ENCODE results near the gene PARD3. TPM values are rescaled to one million over a fixed set of nuclear protein-coding genes. Genes with fewer than 3 reads are reported as not detected.

PARD3 gene
- total RNA-seq, 4 donors from 2014 or later, result 39.2 to 124 (median 48.0) TPM

DNA sequence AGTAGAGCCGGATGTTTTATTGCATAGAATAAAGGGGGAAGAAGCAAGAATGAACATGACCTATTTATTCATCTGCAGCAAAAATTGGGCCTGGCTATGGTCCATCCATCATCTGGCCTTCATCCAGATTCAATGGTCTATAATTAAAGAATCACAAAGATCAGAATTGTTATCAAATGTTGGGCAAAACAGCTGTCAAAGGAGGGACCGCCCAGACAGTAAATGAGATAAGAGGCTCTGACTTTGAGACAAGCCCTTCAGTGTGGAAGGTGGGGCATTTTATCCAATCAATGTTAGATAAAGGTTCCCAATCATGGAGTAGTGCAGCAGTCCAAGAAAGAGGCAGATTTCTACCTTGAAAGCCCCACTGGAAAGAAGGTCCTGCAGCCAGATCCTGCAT, 153.5 kb downstream of the PARD3 start:
- H3K36me3 ChIP-seq, result no peaks in the 10 kb centered on the region
- TF ChIP-seq POLR2A (IDR thresholded peaks at IDR 0.05), result no peak
- TF ChIP-seq, protein P1, sequence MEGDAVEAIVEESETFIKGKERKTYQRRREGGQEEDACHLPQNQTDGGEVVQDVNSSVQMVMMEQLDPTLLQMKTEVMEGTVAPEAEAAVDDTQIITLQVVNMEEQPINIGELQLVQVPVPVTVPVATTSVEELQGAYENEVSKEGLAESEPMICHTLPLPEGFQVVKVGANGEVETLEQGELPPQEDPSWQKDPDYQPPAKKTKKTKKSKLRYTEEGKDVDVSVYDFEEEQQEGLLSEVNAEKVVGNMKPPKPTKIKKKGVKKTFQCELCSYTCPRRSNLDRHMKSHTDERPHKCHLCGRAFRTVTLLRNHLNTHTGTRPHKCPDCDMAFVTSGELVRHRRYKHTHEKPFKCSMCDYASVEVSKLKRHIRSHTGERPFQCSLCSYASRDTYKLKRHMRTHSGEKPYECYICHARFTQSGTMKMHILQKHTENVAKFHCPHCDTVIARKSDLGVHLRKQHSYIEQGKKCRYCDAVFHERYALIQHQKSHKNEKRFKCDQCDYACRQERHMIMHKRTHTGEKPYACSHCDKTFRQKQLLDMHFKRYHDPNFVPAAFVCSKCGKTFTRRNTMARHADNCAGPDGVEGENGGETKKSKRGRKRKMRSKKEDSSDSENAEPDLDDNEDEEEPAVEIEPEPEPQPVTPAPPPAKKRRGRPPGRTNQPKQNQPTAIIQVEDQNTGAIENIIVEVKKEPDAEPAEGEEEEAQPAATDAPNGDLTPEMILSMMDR (IDR thresholded peaks at IDR 0.05), result no peak
- DNase-seq, result peak in 1 of 3 donors; percentile 50
- H3K9me3 ChIP-seq, result no peaks in the 10 kb centered on the region
- H3K27me3 ChIP-seq, result no peaks in the 10 kb centered on the region
- H3K27ac ChIP-seq, result no peak overlapping the region
- H3K4me3 ChIP-seq, result no peak overlapping the region
- peaks cover 0 to 18% (median 2%) of the 10 kb centered on the region in 4 donors for H3K4me1 ChIP-seq

- H3K4me3 ChIP-seq, result no peak overlapping the region
- H3K27me3 ChIP-seq, result no peaks in the 10 kb centered on the region
- no peak overlapping the region for H3K27ac ChIP-seq
- peaks cover 0 to 28% (median 2%) of the 10 kb centered on the region in 4 donors for H3K4me1 ChIP-seq
- H3K36me3 ChIP-seq, result no peaks in the 10 kb centered on the region
- no peak for DNase-seq
- no peak for TF ChIP-seq POLR2A (IDR thresholded peaks at IDR 0.05)
- TF ChIP-seq, protein P1 (IDR thresholded peaks at IDR 0.05), result no peak
- no peaks in the 10 kb centered on the region for H3K9me3 ChIP-seq
Observed at GRCh38 chr10:34658934-34659333, 156.2 kb downstream of the PARD3 start.

DNA sequence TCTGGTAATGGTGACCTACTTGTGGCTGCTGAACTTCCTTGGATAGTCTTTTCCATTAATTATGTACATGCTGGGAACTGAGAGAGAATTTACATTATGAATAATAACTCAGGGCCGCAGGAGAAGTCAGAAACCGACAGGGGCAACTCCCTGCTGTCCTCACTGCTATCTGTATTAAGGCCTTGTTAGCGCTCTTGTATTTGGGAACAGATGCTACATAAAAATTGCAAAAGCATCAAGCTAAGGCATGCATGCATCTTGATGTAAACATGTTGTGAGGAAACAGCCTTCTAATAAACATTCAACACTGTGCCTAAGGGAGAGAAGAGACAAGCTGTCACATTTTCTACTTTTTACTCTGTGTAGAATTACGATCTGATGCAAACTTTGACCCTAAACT, 158.4 kb downstream of the PARD3 start:
- Histone ChIP-seq H3K36me3 (no peaks in the 10 kb centered on the region), H3K27me3 (no peaks in the 10 kb centered on the region), H3K27ac (no peak overlapping the region), H3K9me3 (no peaks in the 10 kb centered on the region), H3K4me1 (peaks cover 0 to 26% (median 2%) of the 10 kb centered on the region in 4 donors), H3K4me3 (no peak overlapping the region)
- TF ChIP-seq, protein P1 (IDR thresholded peaks at IDR 0.05), result no peak
- TF ChIP-seq POLR2A (IDR thresholded peaks at IDR 0.05), result no peak
- no peak for DNase-seq

GRCh38 chr10:34655286-34656170, 159.6 kb downstream of the PARD3 start:
- H3K36me3 ChIP-seq, result no peaks in the 10 kb centered on the region

GRCh38 chr10:34654211-34654610, 160.9 kb downstream of the PARD3 start:
- Histone ChIP-seq H3K4me3 (no peak overlapping the region), H3K4me1 (peaks cover 0 to 26% (median under 1%) of the 10 kb centered on the region in 4 donors), H3K36me3 (no peaks in the 10 kb centered on the region), H3K27me3 (no peaks in the 10 kb centered on the region), H3K9me3 (no peaks in the 10 kb centered on the region), H3K27ac (no peak overlapping the region)
- TF ChIP-seq, protein P1 (IDR thresholded peaks at IDR 0.05), result no peak
- TF ChIP-seq POLR2A (IDR thresholded peaks at IDR 0.05), result no peak
- no peak for DNase-seq

More at GRCh38 chr10:34655286-34656170, 159.6 kb downstream of the PARD3 start:
- H3K9me3 ChIP-seq, result no peaks in the 10 kb centered on the region
- H3K4me3 ChIP-seq, result no peak overlapping the region
- no peak overlapping the region for H3K27ac ChIP-seq
- H3K4me1 ChIP-seq, result peaks cover 0 to 26% (median 2%) of the 10 kb centered on the region in 4 donors
- H3K27me3 ChIP-seq, result no peaks in the 10 kb centered on the region
- TF ChIP-seq POLR2A (IDR thresholded peaks at IDR 0.05), result no peak
- TF ChIP-seq, protein P1 (IDR thresholded peaks at IDR 0.05), result peak in 5 of 6 experiments; percentile 17 to 75 (median 68)
- DNase-seq, result peak in 1 of 3 donors; percentile 73

All from Peyer's patch (tissue), 4 donors.